HCEC 1CT (cell line): ENCODE measurements around the gene KRTAP5-11.
"Not testable (repeated sequence)": the region's sequence is repeated elsewhere in the genome, so short reads cannot be mapped to it uniquely, and the experiment has no call there.

Experiments used
- DNase-seq: peaks from one replicate; pipeline ENCODE4 v3.0.0-alpha.2; 2017

KRTAP5-11 gene

DNA sequence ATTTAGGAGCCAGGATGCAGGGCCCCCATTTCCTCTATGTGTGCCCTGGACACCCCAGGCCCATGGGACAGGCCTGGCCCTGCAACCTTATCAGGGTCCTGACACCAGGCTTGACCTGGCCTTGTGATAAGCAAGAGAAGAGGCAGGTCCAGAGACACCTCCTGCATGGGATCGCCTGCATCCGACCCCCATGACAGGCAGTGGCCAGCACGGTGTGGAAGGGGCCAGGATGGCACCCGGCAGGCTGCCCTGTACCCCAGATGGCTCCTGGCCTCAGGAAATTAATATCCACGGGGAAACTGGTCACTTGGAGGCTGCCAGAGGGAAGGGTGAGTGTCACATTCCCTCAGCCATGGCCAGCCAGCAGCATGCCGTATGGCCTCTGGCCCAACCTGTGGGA, 27.7 kb downstream of the KRTAP5-11 start:
- no peak for DNase-seq

GRCh38 chr11:71551711-71552110, 31.0 kb downstream of the KRTAP5-11 start:
- DNase-seq = no peak

DNA sequence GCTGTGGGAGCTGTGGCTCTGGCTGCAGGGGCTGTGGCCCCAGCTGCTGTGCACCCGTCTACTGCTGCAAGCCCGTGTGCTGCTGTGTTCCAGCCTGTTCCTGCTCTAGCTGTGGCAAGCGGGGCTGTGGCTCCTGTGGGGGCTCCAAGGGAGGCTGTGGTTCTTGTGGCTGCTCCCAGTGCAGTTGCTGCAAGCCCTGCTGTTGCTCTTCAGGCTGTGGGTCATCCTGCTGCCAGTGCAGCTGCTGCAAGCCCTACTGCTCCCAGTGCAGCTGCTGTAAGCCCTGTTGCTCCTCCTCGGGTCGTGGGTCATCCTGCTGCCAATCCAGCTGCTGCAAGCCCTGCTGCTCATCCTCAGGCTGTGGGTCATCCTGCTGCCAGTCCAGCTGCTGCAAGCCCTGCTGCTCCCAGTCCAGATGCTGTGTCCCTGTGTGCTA, 33.9 kb downstream of the KRTAP5-11 start:
- no peak for DNase-seq

DNA sequence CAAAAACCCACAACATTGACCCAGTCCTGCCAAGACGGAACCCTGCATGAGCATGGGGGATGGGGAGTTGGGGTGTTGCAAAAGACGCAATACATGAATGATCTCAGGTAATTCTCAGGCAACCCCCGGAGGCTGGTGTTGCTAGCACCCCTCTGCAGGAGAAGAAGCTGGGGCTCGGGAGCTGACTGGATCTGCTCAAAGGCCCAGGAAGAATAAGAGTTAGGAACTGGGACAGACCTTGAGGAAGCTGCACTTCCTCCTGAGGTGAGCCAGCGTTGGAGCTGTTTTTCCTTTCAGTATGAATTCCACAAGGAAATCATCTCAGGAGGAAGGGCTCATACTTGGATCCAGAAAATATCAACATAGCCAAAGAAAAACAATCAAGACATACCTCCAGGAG, 34.6 kb downstream of the KRTAP5-11 start, which contains the start of gene KRTAP5-9:
TSS of gene KRTAP5-9 (plus strand) at position 301 of the 400 bp plus-strand sequence. CDS start 238 bp downstream, outside the sequence.
- no peak for DNase-seq

GRCh38 chr11:71545405-71545966, 37.2 kb downstream of the KRTAP5-11 start:
- no peak for DNase-seq

DNA sequence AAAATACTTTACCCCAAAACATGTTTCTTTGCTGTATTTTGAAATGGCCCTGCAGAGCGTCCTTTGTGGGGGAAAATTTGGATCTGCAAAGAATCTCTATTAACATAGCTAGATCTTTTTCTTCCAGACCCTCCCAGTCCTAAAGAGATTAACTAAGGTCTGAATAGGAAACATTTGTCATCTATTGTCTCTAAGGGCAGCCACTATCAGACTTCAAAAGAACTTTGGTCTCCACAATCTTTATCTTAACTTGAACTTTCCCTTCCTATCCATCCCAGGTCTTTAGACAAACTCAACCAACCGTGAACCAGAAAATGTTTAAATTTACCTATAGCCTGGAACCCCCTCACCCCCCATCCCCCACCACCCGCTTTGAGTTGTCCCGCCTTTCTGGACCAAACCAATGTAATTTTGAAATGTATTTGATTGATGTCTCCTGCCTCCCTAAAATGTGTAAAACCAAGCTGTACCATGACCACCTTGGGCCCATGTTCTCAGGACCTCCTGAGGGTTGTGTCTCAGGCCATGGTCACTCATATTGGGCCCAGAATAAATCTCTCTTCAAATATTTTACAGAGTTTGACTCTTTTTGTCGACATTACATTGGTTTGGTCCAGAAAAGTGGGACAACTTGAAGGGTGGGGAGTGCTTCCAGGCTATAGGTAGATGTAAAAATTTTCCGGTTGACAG, 38.0 kb downstream of the KRTAP5-11 start:
- DNase-seq = no peak

DNA sequence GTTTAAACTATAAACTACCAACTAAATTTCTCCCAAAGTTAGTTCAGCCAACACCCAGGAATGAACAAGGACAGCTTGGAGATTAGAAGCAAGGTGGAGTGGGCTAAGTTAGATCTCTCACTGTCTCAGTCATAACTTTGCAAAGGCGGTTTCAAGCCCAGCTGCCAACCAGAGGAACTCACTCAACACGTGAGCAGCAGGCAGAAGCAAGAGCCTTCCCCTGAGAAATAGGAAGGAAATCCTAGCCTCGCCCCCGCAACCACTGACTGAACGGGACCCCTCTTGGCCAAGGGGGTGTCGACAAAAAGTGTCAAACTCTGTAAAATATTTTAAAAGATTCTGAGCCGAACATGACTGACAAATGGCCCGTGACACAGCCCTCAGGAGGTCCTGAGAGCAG, 38.8 kb downstream of the KRTAP5-11 start:
- DNase-seq = no peak

- DNase-seq = no peak
Measured at GRCh38 chr11:71542879-71543777, 39.5 kb downstream of the KRTAP5-11 start.

DNA sequence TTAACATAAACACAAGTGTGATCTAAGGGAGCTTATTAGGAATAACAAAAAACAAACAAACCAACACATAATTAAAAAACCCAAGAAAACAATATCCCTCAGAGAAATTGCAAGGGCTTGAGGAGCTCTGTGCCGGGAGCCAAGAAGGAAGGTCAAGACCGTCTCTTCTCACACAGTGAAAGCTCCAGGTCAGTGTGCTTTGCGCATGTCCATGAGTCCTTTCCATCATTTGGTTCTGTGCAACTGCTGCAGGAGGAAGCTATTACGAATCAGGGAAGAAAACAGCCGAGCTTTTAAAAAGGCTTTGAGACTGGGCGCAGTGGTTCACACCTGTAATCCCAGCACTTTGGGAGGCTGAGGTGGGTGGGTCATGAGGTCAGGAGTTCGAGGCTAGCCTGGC, 40.3 kb downstream of the KRTAP5-11 start:
- no peak for DNase-seq

- DNase-seq = not testable (repeated sequence)
Measured at GRCh38 chr11:71540521-71541304, 42.0 kb downstream of the KRTAP5-11 start.

- not testable (repeated sequence) for DNase-seq
Measured at GRCh38 chr11:71539971-71540370, 42.7 kb downstream of the KRTAP5-11 start.

- DNase-seq = no peak
Measured at GRCh38 chr11:71539017-71539416, 43.7 kb downstream of the KRTAP5-11 start.

DNA sequence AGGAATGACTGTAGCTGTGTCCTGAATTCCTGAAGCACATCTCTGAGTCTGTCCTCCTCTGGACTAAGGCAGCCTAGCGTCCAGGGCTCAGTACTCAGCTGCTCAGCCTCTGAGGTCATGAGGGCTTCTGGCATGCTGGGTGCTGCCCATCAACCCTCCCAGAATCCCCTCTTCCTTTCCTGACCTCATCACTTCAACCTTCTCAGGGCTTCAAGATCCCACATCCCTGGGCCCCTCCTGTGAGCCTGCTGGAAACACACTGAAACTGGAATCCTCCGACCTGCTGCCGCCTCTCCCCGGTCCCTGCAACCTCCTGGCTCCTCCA, 44.0 kb downstream of the KRTAP5-11 start:
- no peak for DNase-seq

- DNase-seq = not testable (repeated sequence)
Measured at GRCh38 chr11:71537977-71538665, 44.6 kb downstream of the KRTAP5-11 start, which contains the start of gene KRTAP5-8. TSS of gene KRTAP5-8 (plus strand) at chr11:71538025. CDS start at chr11:71538056, 31 bp downstream.

DNA sequence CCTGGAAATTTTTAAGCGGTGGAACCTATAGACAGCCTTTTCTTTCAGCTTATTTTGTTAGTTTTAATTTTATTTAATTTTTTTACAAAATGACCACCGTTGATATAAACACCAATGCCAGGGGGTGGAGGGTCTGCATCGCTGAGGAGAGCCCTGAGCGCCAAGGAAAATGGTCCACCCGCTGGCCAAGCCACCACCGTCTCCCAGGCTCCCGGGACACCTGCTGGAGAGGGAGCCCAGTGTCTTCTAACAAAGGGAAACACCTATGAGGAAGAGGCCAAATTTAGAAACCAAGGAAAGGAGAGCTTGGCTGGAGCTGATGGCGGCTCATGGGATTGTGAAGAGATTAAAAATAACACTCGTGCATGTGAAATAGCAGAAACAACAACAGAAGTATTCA, 45.1 kb downstream of the KRTAP5-11 start:
- no peak for DNase-seq

- no peak for DNase-seq
Measured at GRCh38 chr11:71535825-71536224, 46.9 kb downstream of the KRTAP5-11 start.

- not testable (repeated sequence) for DNase-seq
Measured at GRCh38 chr11:71534711-71535608, 47.7 kb downstream of the KRTAP5-11 start.

GRCh38 chr11:71532036-71532610, 50.6 kb downstream of the KRTAP5-11 start:
- no peak for DNase-seq
